Renal pelvis (tissue), 4 donors: ENCODE data around the gene DISP2. TPM values are rescaled to one million over a fixed set of nuclear protein-coding genes. Genes with fewer than 3 reads are reported as not detected.
A peak's percentile ranks its signal among the peaks of the same experiment; 100 is the strongest.

Experiments used
- DNase-seq: peaks from one replicate; pipeline ENCODE4 v3.0.0-alpha.2; 2013
- polyA plus RNA-seq, 3 donors: library from polyadenylated mRNA; unstranded; fragments of 120-200 nt; gene quantifications; one replicate each; pipeline ENCODE4 v1.2.1, GENCODE V29; 2013; ENCODE audit not compliant: insufficient read length in 3 of 3

Gene DISP2
- polyA plus RNA-seq, 3 donors, result 0.16 to 0.58 (median 0.44) TPM

DNA sequence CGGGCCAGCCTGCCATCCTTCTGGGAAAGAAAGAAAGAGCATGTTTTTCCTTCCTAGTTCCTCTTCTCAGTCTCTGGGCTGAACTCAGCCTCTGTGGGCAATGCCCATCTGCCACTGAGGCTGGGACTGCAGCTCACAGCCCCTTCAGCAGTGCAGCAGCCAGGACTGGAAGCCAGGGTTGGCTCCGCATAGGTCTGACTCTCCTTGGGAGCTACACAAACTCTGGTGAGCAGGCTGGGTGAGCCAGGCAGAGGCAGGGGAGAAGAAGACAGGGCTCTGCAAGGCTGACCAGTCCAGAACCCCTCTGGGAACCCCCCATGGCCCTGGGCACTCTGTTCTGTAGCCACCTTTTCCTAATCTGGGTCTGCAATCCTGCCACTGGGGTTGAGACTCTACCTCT is 3.6 kb downstream of the DISP2 start:
- no peak for DNase-seq

DNA sequence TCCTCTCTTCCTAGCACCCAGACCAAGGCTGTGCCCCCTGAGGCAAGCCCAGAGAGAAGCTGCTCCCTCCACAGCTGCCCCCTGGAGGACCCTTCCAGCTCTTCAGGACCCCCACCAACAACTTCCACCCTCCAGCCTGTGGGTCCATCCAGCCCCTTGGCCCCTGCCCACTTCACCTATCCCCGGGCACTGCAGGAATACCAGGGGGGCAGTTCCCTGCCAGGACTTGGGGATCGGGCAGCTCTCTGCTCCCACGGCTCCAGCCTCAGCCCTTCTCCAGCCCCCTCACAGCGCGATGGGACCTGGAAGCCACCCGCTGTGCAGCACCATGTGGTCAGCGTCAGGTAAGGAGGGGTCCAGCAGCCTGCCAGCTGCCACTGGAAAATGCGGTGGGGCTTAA is 5.6 kb downstream of the DISP2 start:
- no peak for DNase-seq

DNA sequence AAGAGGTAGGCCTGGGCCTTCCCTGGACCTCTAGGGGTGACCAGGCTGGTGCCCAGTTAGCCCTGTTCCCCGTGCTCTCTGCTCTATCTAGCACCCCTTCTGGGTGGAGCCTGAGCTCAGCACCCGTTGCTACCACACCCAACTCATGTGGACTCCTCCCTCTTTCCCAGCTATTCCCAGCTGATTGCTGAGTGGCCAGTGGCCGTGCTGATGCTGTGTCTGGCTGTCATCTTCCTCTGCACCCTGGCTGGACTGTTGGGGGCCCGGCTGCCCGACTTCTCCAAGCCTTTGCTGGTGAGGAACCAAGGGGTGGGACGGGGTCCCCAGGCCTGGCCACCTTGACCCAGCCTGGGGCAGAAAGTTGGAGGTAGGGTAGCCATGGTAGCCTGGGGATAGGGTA is 6.2 kb downstream of the DISP2 start:
- DNase-seq, result no peak

DNA sequence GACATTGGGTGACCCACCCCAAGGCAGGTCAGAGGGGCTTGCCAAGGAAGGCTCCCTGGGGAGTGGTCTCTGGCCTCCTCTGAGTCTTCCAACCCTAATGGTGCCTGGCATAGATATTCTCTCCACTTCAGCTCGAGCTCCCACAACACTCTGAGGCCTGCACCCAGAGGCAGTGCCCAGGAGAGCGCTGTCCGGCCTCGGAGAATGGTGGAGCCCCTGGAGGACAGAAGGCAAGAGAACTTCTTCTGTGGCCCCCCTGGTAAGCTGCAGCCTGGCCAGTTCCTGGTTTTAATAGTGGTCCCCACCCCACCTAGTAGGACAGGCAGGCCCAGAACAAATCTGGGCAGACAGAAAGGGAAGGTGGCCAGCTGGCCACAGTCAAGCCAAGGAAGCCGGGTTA is 7.0 kb downstream of the DISP2 start:
- no peak for DNase-seq

DNA sequence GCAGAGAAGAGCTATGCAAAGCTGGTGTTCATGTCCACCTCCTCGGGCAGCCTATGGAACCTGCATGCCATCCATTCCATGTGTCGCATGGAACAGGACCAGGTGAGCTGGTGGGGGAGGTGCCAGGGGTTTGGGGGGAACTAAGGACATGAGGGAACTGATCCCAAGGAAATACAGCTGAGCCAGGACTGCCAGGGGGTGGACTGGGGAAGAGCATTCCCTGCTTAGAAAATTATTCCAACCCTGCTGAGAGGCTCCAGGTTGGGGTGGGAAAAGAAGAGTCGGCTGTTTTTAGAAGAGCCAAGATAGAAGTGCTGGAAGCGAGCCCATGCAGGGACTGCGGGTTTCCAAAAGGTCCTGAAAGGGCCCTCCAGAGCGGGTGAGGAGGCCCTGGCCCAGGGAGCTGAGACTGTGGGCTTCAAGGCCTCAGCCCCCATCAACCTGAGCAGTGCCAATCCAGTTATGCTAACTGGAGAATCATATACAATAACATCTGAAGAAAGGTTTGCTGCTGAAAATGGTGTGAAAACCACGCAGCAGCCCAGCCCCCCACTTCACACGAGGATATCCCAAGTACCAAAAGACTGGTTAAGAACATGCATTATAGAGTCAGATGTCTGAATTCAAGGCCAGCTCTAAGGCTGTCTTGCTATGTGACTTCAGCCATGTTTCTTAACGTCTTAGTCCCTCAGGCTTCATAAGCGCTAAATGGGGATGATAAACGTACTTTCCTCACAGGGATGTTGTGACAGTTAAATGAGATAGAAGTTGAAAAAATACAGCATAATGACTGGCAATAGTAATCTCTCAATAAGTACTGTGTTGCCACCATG is 7.8 kb downstream of the DISP2 start:
- no peak for DNase-seq

DNA sequence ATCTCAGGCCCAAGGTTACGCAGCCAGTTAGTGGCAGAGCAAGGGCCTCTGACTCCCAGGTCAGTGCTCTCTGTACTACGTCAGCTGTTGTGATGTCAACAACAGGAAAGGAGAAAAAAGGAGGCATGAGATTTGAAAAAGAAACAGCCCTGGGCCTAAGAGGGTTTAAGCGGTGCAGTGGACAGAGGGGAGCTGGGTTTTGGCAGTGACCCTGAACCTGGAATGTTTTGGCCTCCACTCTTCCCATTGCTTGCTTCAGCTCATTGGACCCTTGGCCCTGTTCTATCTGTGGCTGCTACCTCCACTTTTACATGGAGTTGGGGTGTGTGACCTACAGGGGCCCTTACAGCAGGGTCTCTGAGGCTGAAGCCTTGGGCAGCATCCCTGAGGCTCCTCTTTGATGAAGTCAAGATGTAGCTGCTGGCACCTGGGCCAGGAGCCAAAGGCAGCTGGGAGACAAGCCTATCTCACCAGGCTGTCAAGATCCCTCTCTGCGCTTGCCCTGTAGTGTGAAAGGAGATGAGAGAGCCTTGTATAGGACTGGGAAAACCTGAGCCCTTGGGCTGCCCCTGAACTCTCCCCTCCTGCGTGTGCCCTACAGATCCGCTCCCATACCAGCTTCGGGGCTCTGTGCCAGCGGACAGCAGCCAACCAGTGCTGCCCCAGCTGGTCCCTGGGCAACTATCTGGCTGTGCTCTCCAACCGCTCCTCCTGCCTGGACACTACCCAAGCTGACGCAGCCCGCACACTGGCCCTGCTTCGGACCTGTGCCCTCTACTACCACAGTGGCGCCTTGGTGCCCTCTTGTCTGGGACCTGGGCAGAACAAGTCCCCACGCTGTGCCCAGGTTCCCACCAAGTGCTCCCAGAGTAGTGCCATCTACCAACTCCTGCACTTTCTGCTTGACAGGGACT is 8.7 kb downstream of the DISP2 start:
- DNase-seq, result no peak

DNA sequence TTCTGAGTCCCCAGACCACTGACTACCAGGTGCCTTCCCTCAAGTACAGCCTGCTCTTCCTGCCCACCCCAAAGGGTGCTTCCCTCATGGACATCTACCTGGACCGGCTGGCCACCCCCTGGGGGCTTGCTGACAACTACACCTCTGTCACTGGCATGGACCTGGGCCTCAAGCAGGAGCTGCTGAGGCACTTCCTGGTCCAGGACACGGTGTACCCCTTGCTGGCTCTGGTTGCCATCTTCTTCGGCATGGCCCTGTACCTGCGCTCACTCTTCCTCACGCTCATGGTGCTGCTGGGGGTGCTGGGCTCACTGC is 9.3 kb downstream of the DISP2 start:
- no peak for DNase-seq

DNA sequence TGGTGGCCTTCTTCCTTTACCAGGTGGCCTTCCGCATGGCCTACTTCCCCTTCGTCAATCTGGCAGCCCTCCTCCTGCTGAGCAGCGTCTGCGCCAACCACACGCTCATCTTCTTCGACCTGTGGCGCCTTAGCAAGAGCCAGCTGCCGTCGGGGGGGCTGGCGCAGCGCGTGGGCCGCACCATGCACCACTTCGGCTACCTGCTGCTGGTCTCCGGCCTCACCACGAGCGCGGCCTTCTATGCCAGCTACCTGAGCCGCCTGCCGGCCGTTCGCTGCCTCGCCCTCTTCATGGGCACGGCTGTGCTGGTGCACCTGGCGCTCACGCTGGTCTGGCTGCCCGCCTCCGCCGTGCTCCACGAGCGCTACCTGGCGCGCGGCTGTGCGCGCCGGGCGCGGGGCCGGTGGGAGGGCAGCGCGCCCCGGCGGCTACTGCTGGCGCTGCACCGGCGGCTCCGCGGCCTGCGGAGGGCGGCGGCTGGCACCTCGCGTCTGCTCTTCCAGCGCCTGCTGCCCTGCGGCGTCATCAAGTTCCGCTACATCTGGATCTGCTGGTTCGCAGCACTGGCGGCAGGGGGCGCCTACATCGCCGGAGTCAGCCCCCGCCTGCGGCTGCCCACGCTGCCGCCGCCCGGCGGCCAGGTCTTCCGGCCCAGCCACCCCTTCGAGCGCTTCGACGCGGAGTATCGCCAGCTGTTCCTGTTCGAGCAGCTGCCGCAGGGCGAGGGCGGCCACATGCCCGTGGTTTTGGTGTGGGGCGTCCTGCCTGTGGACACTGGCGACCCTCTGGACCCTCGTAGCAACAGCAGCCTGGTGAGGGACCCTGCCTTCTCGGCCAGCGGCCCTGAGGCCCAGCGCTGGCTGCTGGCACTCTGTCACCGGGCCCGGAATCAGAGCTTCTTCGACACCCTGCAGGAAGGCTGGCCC is 9.9 kb downstream of the DISP2 start:
- DNase-seq, result peak; percentile 86

DNA sequence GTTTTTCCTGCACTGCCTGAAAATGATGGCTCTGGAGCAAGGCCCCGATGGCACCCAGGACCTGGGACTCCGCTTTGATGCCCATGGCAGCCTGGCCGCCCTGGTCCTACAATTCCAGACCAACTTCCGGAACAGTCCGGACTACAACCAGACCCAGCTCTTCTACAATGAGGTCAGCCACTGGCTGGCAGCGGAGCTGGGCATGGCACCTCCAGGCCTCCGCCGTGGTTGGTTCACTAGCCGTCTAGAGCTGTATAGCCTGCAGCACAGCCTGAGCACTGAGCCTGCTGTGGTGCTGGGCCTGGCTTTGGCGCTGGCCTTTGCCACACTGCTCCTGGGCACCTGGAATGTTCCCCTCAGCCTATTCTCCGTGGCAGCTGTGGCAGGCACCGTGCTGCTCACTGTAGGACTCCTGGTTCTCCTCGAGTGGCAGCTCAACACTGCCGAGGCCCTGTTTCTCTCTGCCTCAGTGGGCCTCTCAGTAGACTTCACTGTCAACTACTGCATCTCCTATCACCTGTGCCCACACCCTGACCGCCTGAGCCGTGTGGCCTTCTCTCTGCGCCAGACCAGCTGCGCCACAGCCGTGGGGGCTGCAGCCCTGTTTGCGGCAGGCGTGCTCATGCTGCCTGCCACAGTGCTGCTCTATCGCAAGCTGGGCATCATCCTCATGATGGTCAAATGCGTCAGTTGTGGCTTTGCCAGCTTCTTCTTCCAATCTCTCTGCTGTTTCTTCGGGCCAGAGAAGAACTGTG is 10.9 kb downstream of the DISP2 start:
- no peak for DNase-seq

DNA sequence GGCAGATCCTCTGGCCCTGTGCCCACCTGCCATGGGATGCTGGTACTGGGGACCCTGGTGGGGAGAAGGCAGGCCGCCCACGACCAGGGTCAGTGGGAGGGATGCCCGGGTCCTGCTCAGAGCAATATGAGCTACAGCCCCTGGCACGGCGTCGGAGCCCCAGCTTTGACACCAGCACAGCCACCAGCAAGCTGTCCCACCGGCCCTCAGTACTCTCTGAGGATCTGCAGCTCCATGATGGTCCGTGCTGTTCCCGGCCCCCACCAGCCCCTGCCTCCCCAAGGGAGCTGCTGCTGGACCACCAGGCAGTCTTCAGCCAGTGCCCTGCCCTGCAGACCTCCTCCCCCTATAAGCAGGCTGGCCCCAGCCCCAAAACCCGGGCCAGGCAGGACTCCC is 11.5 kb downstream of the DISP2 start:
- no peak for DNase-seq

DNA sequence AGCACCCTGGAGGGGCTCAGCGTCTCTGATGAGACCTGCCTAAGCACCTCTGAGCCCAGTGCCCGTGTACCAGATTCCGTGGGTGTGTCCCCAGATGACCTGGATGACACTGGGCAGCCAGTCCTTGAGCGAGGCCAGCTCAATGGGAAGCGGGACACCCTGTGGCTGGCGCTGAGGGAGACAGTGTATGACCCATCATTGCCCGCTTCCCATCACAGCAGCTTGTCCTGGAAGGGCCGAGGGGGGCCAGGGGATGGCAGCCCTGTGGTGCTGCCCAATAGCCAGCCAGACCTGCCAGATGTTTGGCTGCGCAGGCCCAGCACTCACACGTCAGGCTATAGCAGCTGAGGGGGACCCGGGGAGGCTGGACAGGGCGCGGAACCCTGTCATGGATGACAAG is 12.0 kb downstream of the DISP2 start:
- no peak for DNase-seq

DNA sequence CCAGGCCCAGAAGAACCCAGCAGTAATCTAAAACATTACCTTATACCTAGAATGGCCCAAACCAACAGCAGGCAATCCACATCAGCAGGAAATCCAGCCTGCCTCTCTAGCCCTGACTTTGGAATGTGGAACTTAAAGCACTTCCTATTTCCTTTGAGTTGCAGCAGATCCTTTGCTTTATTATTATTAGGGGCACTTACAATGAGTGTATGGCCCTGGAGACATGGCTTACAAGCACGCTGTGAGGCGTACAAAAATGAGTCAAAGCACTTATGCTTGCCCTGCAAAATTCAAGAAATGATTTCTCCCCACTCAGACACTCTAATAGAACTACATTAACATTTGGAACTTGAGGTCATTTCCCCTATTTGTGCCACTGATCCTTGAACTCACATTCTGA is 15.0 kb downstream of the DISP2 start:
- no peak for DNase-seq

DNA sequence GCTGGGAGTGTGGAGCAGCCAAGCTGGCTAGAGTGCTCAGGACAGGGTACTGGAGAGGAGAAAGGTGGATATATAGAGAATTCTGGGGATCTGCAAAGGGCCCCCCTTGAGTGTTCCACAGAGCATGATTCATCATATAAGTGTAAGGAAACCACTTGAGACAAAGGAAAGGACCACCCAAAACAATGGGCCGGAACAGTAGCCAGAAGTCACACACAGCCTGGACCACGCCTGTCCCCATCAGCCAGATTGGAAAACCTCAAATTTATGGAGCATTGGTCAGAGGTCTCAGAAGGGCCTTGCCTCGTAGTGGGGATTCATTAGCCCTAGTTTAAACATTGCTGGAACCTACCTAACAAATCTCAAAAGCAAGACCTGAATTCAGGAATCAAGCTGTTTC is 19.6 kb downstream of the DISP2 start:
- DNase-seq, result no peak

DNA sequence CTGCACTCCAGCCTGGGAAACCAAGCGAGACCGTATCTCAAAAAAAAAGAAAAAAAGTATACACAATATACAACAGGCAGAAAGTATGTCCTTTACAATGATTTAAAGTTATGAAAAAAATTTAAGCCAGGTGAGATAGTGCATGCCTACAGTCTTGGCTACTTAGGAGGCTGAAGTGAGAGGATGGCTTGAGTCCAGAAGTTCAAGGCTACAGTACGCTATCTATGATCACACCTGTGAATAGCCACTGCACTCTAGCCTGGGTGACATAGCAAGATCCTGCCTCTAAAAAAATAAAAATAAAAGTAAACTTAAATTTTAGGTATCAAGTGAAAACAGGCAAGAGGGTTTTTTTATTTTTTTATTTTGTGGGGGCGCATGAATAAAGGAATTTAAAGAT is 21.4 kb downstream of the DISP2 start:
- no peak for DNase-seq

DNA sequence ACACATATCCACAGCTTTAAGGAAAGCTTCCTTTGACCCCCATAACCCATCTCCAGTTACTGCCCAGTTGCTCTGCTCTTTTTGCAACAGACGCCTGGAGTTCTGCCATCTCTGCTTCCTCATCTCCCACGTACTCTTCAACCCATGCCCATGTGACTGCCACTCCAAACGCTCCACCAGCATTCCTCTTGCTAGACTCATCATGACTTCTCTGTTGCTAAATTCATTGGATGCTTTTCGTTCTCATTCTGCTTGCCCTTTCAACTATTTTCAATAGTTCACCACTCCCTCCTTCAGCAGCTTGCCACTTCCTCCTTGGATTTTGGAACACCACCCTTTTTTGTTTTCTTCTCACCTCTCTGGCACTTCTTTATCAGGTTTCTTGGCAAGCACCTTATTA is 21.8 kb downstream of the DISP2 start:
- no peak for DNase-seq

DNA sequence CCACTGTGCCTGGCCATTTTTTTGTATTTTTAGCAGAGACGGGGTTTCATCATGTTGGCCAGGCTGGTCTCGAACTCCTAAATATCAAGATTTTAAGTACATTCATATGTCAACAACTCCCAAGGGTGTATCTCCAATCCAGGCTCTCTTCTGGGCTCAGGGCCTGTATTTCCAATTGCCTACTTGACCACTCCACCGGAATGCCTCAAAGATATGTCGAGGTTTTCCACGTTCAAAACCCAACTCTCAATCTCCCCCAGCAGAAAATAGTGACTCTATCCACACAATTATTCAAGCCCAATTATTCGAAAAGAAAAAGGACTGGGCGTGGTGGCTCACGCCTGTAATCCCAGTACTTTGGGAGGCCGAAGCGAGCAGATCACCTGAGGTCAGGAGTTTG is 22.6 kb downstream of the DISP2 start:
- DNase-seq, result no peak

DNA sequence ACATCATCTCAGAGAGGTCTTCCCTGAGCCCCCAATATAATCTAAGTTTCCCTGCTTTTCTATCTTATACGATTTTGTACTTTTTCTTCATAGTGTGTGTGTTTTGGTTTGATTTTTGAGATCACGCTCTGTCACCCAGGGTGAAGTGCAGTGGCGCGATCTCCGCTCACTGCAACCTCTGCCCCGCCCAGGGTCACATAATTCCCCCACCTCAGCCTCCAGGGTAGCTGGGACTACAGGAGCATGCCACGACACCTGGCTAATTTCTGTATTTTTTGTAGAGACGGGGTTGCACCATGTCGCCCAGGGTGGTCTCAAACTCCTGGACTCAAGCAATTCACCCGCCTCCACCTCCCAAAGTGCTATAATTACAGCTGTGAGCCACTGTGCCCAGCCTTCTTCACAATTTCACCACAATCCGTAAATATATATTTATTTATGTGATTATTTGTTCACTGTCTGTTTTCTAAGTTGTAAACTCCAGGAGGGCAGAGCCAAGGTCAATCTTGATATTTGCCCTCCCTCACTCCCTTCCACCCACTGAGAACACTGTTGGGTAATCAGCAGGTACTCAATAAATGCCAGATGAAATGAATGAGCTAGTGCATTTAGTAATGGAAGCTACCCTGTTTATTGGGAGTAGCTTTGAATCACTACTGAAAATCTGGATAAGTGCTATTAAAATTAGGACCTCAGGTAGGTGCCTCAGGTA is 24.0 kb downstream of the DISP2 start:
- no peak for DNase-seq

DNA sequence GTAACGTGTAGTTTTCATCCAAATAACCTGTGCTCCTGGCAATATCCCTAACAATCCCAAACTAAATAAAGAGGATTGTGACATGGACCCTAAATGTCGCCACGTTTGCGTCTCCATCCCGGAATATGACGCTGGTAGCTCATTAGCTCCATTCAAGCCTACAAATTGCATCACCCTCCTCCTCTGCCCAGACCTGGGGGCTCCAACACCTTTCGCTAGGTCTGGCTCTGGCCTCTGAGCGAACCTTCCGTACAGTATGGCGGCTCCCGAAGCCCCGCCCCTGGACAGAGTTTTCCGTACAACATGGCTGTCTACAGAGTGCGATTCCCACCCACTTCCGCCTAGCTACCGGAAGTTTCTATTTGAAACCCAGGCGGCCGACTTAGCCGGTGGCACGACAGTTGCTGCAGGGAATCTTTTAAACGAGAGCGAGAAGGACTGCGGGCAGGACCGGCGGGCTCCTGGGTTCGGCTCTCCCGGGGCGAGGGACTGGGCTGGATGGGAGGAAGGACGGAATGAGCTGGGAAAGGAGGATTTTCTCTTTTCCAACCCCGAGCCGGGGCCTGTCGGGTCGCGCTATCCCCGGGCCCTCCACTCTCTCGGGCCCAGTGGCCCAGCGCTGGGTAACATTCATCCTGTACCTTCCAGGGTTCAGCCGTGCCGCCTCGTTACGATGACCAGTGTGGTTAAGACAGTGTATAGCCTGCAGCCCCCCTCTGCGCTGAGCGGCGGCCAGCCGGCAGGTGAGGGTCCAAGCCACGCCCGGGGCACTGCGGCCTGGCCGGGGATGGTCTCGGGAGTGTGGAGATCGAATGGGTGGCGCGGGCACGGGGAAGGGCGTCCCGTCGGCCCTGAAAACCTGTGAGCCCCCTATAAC is 24.8 kb downstream of the DISP2 start, which contains the start of gene KNSTRN:
Gene KNSTRN, plus strand, starts transcription at position 142 of the 877 bp plus-strand sequence. Its CDS starts 115 bp downstream, at position 257.
- DNase-seq, result peak; percentile 94

DNA sequence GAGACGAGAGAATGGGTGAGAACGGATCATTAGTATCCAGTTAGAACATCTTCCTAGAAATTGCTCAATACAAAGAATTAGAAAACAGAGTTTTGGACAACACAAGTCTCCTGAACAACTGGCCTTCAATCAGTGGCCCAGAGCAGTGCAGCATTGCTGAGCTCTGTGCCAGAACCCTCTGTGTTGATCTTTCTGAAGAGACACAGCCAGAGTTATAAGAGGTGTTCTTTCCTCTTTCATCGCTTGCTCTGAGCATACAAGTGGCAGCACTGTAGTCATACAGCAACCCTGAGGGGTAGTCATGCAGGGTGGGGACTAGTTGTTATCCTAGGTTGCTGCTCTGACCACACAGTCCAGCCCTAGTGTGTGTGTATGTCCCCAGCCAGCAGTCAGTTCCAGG is 28.5 kb downstream of the DISP2 start:
- no peak for DNase-seq
